Adrenal gland (tissue), 5 donors: ENCODE results near the gene STAT4.

Experiments
- POLR2A ChIP-seq, 2 donors: fragments of 450-650 bp; IDR thresholded peaks; one replicate each; pipeline ENCODE4 v1.6.1; 2017; ENCODE audit warnings: antibody characterized with exemption in 2 of 2, mild to moderate bottlenecking in 2 of 2, moderate library complexity in 1 of 2
- TF ChIP-seq, protein P1 (sequence below), 6 experiments: fragments of 450-650 bp in 4 of 6; fragments of 200-600 bp in 2 of 6; sonication (generic) in 1 of 6; IDR thresholded peaks; 1 replicate in 5 of 6; 2 replicates in 1 of 6; pipeline versions ENCODE4 v1.5.1 to v1.8.0; 2016 to 2021; ENCODE audit warnings: antibody characterized with exemption in 6 of 6, mild to moderate bottlenecking in 2 of 6, moderate library complexity in 1 of 6
- donor health status: DM: no; HTN: no; CAD: no.

DNA sequence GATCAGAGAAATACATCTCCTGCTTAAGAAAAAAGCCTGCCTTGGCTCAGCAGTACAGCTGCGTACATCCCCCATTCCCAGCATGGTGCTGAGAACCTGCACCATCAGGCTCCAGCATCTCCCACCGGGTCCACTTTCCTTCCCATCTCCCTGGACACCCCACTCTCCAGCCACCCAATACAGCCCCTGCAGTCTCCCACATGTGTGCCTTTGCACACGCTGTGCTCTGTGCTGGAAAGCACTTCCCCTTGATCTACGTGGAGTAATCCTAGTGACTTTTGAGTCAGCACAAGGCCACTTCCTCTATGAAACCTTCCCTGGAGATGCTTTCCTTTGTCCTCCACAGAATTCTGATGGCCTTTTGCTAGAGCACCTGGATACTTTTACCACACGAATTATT, 153.8 kb downstream of the STAT4 start:
- TF ChIP-seq, protein P1, sequence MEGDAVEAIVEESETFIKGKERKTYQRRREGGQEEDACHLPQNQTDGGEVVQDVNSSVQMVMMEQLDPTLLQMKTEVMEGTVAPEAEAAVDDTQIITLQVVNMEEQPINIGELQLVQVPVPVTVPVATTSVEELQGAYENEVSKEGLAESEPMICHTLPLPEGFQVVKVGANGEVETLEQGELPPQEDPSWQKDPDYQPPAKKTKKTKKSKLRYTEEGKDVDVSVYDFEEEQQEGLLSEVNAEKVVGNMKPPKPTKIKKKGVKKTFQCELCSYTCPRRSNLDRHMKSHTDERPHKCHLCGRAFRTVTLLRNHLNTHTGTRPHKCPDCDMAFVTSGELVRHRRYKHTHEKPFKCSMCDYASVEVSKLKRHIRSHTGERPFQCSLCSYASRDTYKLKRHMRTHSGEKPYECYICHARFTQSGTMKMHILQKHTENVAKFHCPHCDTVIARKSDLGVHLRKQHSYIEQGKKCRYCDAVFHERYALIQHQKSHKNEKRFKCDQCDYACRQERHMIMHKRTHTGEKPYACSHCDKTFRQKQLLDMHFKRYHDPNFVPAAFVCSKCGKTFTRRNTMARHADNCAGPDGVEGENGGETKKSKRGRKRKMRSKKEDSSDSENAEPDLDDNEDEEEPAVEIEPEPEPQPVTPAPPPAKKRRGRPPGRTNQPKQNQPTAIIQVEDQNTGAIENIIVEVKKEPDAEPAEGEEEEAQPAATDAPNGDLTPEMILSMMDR (IDR thresholded peaks at IDR 0.05) = no peak
- no peak for TF ChIP-seq POLR2A (IDR thresholded peaks at IDR 0.05)
